Measurements from ENCODE around the gene ZMYND8. TPM values are rescaled to one million over a fixed set of nuclear protein-coding genes. Genes with fewer than 3 reads are reported as not detected.

ZMYND8 gene
- total RNA-seq, 1 donor from 2014 or later: 109 TPM

DNA sequence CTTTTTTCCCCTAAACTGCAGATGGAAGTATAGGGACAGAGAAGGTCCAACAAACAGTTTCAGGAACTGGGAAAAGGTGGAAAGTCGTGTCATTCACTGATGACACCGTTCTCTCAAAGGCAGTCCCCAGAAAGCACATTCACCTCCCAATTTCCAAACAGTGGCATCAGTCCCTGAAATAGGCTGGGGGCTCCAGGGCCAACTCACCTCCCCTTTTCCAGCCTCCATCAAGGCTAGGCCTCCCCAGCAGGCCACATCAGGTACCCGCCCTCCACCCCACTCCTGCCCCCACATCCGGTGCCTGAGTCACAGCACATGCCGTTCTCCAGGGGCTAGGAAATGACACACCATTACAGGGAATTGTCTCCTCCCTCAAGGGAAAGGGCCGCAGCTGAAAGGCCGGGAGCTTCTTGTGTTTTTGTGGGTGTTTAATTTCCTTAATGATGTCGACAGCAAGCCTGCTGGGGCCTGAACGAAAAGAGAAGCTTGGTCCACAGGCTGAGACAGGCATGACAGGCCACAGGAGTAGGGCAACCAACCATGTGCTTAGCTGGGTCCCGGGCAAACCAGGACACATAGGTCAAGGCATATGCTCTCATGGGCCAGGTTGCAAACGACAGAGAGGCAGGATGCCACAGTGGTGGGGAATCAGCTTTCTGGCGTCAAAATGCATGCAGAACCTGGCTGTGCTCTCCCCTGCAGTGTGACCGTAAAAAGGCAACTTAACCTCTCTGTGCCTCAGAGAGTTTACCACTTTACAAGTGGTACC is 39.2 kb downstream of the ZMYND8 start:
- H3K27me3 Mint-ChIP-seq (ENCODE audit: unreplicated experiment): peaks cover 7% of the 10 kb centered on the region
- no peak overlapping the region for H3K4me3 Mint-ChIP-seq (ENCODE audit: unreplicated experiment)
- H3K4me1 Mint-ChIP-seq (ENCODE audit: unreplicated experiment): peaks cover 73% of the 10 kb centered on the region

DNA sequence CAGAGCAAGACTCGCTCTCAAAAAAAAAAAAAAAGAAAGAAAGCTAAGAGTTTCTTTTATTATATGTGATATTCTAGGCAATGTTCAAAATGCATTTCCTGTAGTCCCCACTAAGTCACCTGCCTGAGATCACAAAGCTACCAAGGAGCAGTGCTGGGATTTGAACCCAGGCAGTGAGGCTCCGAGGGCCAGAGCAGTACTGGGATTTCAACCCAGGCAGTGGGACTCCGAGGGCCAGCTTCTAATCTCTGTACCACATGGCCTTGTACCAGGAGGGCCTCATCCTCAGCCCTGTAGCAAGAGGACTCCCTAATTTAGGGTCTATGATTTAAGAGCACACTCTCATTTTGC is 39.7 kb downstream of the ZMYND8 start:
- Mint-ChIP-seq H3K4me3 (ENCODE audit: unreplicated experiment) (no peak overlapping the region), H3K4me1 (ENCODE audit: unreplicated experiment) (peaks cover 73% of the 10 kb centered on the region), H3K27me3 (ENCODE audit: unreplicated experiment) (peaks cover 8% of the 10 kb centered on the region), H3K36me3 (ENCODE audit: low read depth, unreplicated experiment) (peaks cover 11% of the 10 kb centered on the region), H3K9me3 (ENCODE audit: unreplicated experiment) (no peaks in the 10 kb centered on the region), H3K27ac (ENCODE audit: unreplicated experiment) (peak overlapping the region; percentile 99)
- TF ChIP-seq, protein P1, sequence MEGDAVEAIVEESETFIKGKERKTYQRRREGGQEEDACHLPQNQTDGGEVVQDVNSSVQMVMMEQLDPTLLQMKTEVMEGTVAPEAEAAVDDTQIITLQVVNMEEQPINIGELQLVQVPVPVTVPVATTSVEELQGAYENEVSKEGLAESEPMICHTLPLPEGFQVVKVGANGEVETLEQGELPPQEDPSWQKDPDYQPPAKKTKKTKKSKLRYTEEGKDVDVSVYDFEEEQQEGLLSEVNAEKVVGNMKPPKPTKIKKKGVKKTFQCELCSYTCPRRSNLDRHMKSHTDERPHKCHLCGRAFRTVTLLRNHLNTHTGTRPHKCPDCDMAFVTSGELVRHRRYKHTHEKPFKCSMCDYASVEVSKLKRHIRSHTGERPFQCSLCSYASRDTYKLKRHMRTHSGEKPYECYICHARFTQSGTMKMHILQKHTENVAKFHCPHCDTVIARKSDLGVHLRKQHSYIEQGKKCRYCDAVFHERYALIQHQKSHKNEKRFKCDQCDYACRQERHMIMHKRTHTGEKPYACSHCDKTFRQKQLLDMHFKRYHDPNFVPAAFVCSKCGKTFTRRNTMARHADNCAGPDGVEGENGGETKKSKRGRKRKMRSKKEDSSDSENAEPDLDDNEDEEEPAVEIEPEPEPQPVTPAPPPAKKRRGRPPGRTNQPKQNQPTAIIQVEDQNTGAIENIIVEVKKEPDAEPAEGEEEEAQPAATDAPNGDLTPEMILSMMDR (IDR thresholded peaks at IDR 0.05; ENCODE audit: unreplicated experiment): no peak
- no peak for DNase-seq (ENCODE audit: low spot score)

More for the DNA sequence above, 39.2 kb downstream of the ZMYND8 start:
- peaks cover 11% of the 10 kb centered on the region for H3K36me3 Mint-ChIP-seq (ENCODE audit: low read depth, unreplicated experiment)
- peak overlapping the region; percentile 99 for H3K27ac Mint-ChIP-seq (ENCODE audit: unreplicated experiment)
- no peaks in the 10 kb centered on the region for H3K9me3 Mint-ChIP-seq (ENCODE audit: unreplicated experiment)
- DNase-seq (ENCODE audit: low spot score): peak; percentile 33
- TF ChIP-seq, protein P1 (IDR thresholded peaks at IDR 0.05; ENCODE audit: unreplicated experiment): no peak

DNA sequence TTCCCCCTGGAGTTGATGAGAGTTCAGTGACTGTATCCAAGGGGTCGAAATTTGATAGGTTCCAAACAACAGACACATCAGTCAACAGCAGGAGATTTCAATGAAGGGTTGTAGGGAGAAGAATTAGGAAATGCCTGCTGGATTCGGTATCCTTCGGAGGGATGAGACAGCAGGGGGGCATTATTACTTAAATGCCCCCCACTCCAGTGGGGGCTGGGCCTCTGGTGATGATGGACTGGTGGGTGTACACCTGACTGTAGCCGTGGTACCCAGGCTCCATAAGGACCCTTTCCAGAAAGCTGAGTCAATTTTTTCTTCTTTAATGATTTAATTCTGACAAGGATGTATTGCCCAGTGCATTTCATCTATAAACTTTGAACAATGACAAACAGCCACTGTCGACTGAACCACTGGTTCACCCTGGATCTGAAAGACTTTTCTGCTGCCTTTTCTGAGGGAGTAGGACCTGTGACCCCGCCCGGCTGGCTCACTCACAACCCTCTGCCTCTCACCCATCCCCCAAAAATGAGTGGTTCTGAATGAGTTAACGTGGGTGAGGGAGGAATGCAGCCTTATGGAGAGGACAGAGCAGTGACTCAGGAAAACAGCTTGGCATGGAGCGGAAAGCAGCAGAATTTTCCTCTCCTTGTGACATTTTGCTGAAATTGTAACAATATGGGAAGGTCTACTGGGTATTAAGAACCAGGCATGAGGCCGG is 41.0 kb downstream of the ZMYND8 start:
- no peaks in the 10 kb centered on the region for H3K9me3 Mint-ChIP-seq (ENCODE audit: unreplicated experiment)

DNA sequence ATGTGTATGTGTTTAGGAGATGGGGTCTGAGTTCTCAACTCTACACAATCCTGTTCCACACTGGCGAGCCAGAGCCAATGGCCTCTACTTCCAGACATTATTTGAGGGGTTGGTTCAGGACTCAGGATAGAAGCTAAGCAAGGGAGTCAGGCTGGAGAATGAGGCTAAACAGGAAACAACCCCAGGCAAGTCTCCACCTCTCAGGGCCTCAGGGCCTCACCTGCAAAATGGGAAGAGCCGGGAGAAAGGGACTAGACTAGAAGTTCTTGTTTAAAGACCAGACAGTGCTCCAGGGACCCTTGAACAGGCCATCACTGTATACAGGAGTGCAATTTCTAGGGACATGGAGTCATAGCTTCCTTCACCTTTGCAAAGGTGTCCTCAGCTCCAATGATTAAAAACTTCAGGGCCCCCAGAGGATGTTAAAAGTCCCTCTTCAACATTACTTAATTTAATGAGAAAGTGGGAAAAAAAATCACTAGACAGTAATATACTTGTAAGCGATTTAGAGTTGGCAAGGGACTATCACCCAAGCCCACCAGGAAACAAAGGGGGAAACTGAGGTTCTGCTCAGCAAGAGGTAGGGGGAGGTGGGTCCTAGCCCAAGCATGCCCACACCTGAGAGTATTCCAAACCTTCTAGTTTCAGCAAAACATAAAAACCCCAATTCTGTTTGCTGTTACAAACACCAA is 41.7 kb downstream of the ZMYND8 start:
- Mint-ChIP-seq H3K4me3 (ENCODE audit: unreplicated experiment) (no peak overlapping the region), H3K27me3 (ENCODE audit: unreplicated experiment) (peaks cover 4% of the 10 kb centered on the region), H3K4me1 (ENCODE audit: unreplicated experiment) (peaks cover 64% of the 10 kb centered on the region), H3K36me3 (ENCODE audit: low read depth, unreplicated experiment) (peaks cover 19% of the 10 kb centered on the region), H3K9me3 (ENCODE audit: unreplicated experiment) (no peaks in the 10 kb centered on the region), H3K27ac (ENCODE audit: unreplicated experiment) (peak overlapping the region; percentile 52)
- TF ChIP-seq, protein P1 (IDR thresholded peaks at IDR 0.05; ENCODE audit: unreplicated experiment): no peak
- DNase-seq (ENCODE audit: low spot score): no peak

More for the DNA sequence above, 41.0 kb downstream of the ZMYND8 start:
- H3K27me3 Mint-ChIP-seq (ENCODE audit: unreplicated experiment): peaks cover 4% of the 10 kb centered on the region
- TF ChIP-seq, protein P1 (IDR thresholded peaks at IDR 0.05; ENCODE audit: unreplicated experiment): no peak
- peak overlapping the region; percentile 51 for H3K4me3 Mint-ChIP-seq (ENCODE audit: unreplicated experiment)
- DNase-seq (ENCODE audit: low spot score): no peak
- H3K36me3 Mint-ChIP-seq (ENCODE audit: low read depth, unreplicated experiment): peaks cover 19% of the 10 kb centered on the region
- H3K4me1 Mint-ChIP-seq (ENCODE audit: unreplicated experiment): peaks cover 71% of the 10 kb centered on the region
- H3K27ac Mint-ChIP-seq (ENCODE audit: unreplicated experiment): peak overlapping the region; percentile 84
